ENCODE results near the gene CRYBG2.

CRYBG2 gene

DNA sequence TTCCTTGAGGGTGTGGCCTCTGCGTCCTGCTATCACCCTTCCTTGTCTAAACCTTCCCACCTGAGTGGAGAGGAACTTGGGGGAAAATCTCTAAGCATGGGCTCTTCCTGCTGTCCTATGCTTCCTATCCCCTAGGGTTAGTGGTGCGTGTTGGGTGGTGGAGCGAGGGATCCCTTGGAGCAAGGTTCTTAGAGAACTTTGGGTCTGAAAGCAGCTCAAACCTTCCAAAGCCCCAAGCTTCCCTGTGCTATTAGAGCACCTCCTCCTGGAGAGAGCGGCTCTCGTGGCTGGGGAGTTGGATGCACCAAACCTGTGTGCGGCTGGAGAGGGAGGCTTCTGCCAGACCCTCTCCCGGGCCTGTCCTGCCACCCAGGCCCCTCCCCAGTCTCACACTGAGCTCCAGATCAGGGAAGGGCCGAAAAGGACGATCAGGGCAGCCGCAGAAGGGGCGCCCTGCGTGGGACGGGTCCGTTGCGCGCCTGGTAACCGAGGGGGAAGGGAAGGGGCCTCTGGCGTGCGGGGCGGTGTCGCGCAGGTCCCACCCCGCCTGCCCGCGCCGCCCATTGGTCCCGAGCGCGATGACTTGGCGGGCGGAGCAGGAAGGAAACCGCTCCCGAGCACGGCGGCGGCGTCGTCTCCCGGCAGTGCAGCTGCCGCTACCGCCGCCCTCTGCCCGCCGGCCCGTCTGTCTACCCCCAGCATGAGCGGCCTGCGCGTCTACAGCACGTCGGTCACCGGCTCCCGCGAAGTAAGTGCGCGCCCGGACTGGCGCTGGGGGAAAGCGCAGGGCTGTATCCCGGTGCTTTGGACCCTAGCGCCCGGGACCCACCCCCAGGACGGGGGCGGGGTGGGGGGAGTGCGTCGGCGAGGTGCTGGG, 74.2 kb downstream of the CRYBG2 start, which contains the start of gene SH3BGRL3:
TSS of gene SH3BGRL3 (plus strand) at position 631 of the 877 bp plus-strand sequence. CDS start at position 701, 70 bp downstream.
- peak; percentile 82 for DNase-seq

DNA sequence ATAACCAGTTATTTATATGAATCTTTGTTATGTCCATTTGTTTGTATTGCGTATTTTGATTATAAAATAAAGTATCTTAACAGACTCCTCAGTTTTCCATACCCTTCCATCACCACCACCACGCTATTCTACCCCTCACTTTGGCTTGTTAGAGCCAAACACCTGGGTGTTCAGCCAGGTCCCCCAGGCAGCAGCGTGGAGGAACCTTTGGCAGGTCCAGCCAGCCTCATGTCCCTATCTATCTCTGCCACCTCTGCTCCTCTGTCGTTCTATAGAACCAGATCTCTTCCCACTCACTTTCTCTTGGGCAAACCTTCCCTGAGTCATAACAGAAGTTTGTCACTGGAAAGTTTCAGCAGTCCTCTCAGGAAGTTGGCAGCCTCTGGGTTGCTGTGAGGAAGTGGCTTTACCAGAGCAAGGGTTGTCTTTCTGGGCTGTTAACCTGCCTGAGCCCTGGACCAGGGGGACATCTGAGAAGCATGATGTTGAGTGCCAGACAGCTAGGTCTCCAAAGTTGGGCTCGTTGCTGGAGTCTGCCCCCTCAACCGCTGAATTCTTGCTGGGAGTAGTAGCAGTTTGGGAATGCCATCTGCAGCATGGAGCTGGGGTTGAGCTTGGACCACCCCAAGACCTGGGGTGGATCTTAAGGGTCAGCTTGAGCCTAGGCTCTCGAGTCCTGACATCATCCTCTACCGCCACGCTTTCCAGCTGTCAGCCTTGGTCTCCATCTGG, 75.0 kb downstream of the CRYBG2 start:
- no peak for DNase-seq

DNA sequence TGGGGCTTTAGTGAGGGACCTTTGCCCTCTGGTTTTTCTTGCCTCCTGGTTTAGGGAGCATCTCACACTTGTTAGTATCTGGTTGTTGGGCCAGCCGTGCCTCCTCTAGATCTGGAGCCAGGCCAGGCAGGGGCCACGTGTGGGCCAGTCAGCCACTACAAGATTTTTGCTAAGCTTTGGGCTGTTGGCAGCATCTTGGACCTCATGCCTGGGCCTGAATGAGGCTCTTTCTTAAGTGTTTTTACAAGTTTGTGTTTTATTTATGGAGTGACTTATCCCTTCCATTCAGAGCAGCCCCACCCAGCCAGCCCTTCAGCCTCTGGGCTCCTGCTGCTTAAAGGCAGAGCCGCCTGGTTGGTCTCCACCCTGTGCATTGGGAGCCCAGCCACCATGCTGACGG, 75.6 kb downstream of the CRYBG2 start:
- no peak for DNase-seq

DNA sequence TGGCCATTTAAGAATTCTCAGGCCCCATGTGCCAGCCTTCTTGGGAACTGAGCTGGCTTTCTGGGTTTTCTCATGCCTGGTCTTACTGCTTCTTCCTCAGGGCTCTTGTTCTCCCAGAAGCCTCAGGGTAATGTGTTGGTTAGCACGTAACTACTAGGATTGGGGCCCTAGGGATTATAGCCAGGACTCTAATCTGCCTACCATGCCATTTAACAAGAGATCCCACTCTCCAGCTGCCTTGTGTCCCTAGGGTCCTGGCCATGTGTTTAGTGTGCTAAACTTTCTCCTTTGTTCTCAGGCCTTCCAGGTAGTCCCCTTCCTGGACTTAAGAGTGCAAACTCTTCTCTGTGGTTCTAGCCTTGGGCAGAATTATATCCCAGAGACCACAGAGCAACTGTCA, 76.2 kb downstream of the CRYBG2 start:
- no peak for DNase-seq

DNA sequence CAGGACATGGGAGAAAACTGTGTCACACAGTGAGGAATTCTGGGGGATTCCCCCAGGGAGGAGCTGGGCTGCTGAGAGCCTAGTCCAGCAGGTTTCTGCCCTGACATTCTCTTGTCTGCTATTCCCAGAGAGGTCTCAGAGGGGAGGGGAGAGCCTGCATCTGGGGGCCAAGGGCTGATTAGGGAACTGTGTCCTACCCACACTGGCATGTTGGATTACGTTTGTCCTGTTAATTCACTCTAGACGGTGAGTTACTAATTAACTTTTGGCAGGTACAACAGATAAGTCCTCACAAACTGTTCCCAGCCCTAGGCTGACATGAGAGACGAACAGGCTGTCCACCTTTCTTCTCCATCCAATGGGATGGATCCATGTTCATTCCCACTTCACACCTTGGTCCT, 76.7 kb downstream of the CRYBG2 start:
- DNase-seq = no peak

DNA sequence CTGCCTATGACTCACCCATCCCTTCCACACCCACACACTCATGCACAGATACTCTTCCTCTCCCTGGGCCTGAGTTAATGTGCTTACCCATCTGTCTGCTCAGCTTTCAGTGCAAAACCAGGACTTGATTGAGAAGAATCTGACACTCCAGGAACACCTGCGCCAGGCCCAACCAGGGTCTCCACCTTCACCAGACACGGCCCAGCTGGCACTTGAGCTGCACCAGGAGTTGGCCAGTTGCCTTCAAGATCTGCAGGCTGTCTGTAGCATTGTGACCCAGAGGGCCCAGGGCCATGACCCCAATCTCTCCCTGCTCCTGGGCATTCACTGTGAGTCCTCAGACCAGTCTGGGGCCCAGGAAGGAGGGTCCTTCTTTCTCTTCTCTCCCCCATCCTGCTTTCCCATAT, 77.5 kb downstream of the CRYBG2 start:
- DNase-seq = no peak

DNA sequence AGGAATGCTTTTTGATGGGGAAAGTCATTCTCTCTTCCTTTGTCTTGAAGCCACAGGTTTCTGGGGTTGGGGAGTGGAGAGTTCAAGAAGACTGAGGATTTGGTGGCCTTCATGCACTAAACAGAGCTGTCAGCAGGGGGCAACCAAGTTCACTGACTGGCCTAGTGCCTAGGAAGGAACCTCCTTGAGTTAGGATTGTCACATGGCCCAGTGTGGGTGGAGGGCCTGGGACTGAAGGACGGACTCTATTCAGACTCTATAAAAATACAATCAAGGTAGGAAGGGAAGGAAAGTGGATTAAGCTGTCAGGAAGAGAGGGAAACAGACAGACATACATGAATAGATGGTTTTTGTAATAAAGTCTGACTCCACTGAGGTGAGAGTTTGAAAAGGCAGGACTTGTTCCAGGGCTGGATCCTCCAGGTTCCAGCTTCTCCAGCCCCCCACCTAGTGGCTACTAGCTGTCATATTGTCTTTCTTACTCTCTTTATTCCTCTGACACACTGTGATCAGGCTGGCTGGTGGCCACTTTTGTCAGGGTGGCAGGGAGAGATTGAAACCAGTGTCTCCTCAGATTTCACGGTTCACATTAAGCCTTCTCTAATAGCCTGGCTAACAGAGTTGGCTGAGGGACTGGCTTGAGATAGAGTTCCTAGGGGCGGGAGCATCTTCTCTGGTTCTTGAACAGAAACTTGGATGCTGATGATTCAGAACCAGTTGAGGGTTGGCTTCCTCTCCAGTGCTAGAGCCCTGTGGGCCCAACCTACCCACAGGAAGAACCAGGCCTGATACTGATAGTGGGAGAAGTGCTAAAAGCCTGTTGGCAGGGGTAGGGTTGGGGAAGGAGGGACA, 78.1 kb downstream of the CRYBG2 start:
- peak; percentile 41 for DNase-seq

DNA sequence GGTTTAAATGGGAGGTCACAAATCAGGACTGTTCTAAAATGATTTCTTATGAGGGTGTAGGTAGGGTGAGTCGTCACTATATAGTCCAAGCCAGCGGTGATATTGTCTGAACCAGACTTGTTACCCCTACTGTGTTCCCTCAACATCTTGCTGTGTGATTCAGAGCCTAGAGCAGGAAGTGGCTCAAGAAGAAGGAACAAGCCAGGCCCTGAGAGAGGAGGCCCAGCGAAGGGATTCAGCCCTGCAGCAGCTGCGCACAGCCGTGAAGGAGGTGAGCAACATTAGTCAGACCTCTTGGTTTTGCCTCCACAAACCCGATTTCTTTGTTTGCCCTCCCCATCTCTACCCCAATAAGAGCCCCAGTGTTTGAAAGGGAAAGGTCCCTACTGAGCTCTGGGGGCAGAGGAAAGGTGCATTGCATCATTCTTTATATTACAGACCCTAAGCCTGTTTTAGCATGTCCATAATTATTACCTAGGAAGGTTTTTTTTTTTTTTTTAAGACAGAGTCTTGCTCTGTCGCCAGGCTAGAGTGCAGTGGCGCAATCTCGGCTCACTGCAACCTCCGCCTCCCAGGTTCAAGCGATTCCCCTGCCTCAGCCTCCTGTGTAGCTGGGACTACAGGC, 79.0 kb downstream of the CRYBG2 start:
- DNase-seq = no peak
